Neuronal stem cell (in vitro differentiated cells): ENCODE results near the gene DHH.

Experiments
- DNase-seq: peaks from one replicate; pipeline ENCODE4 v3.0.0-alpha.2; 2013; ENCODE audit warnings: low spot score
- H2AFZ ChIP-seq: one replicate; pipeline ENCODE4 v1.6.1; 2013; ENCODE audit warnings: mild to moderate bottlenecking, low read length, inconsistent platforms
- H2AK5ac ChIP-seq: 2 replicates; pipeline ENCODE4 v1.6.1; 2013; ENCODE audit warnings: low read depth, mild to moderate bottlenecking, inconsistent platforms, low read length, moderate library complexity, mixed read lengths
- H2BK120ac ChIP-seq: 2 replicates; pipeline ENCODE4 v1.6.1; 2013; ENCODE audit warnings: low read depth, mild to moderate bottlenecking, inconsistent platforms, low read length, moderate library complexity, mixed read lengths
- H2BK12ac ChIP-seq: one replicate; pipeline ENCODE4 v1.6.1; 2013; ENCODE audit warnings: low read length, inconsistent platforms
- H2BK15ac ChIP-seq: 2 replicates; pipeline ENCODE4 v1.6.1; 2013; ENCODE audit warnings: mild to moderate bottlenecking, low read length, inconsistent platforms, mixed read lengths
- H2BK5ac ChIP-seq: one replicate; pipeline ENCODE4 v1.6.1; 2013; ENCODE audit warnings: inconsistent platforms, mild to moderate bottlenecking, low read length, moderate library complexity
- H3K14ac ChIP-seq: one replicate; pipeline ENCODE4 v1.6.1; 2013; ENCODE audit warnings: low read length, inconsistent platforms
- H3K18ac ChIP-seq: 2 replicates; pipeline ENCODE4 v1.6.1; 2013; ENCODE audit warnings: low read length, inconsistent platforms
- H3K23ac ChIP-seq: 2 replicates; pipeline ENCODE4 v1.6.1; 2013; ENCODE audit warnings: low read depth, mild to moderate bottlenecking, mixed read lengths, low read length, inconsistent platforms; ENCODE audit not compliant: poor library complexity
- H3K27ac ChIP-seq: replicated peaks from 3 replicates; pipeline ENCODE4 v1.5.1; 2013; ENCODE audit warnings: low read length, inconsistent platforms
- H3K27me3 ChIP-seq, 3 experiments: 2 replicates each; pipeline ENCODE4 v1.6.1; 2013; ENCODE audit warnings: low read length in 3 of 3, mild to moderate bottlenecking in 2 of 3, inconsistent platforms in 1 of 3, low read depth in 1 of 3, mixed read lengths in 1 of 3, moderate library complexity in 1 of 3; ENCODE audit not compliant: control insufficient read depth in 3 of 3, insufficient read depth in 3 of 3
- H3K36me3 ChIP-seq, 2 donors: replicated peaks in 1 of 2; 2 replicates each; pipeline ENCODE4 v1.6.1; 2013; ENCODE audit warnings: low read length in 2 of 2; ENCODE audit not compliant: control insufficient read depth in 2 of 2, insufficient read depth in 2 of 2
- H3K4ac ChIP-seq: 2 replicates; pipeline ENCODE4 v1.6.1; 2013; ENCODE audit warnings: inconsistent platforms, mild to moderate bottlenecking, low read length, moderate library complexity
- H3K4me1 ChIP-seq, 2 donors: 1 replicate in 1 of 2; 2 replicates in 1 of 2; pipeline ENCODE4 v1.6.1; 2013; ENCODE audit warnings: low read length in 2 of 2, low read depth in 1 of 2; ENCODE audit not compliant: control insufficient read depth in 2 of 2, insufficient read depth in 1 of 2
- H3K4me2 ChIP-seq: one replicate; pipeline ENCODE4 v1.6.1; 2013; ENCODE audit warnings: mild to moderate bottlenecking, low read length, inconsistent platforms; ENCODE audit not compliant: insufficient read depth, poor library complexity, severe bottlenecking
- H3K4me3 ChIP-seq, 2 donors: 2 replicates each; pipeline ENCODE4 v1.5.1; 2013; ENCODE audit warnings: low read length in 2 of 2, mild to moderate bottlenecking in 2 of 2, inconsistent platforms in 1 of 2, moderate library complexity in 1 of 2
- H3K79me1 ChIP-seq: one replicate; pipeline ENCODE4 v1.6.1; 2013; ENCODE audit warnings: low read depth, mild to moderate bottlenecking, inconsistent platforms, low read length, moderate library complexity
- H3K9ac ChIP-seq: one replicate; pipeline ENCODE4 v1.6.1; 2013; ENCODE audit warnings: mild to moderate bottlenecking, low read depth, low read length, inconsistent platforms; ENCODE audit not compliant: poor library complexity
- H3K9me3 ChIP-seq, 2 donors: replicated peaks in 1 of 2; 2 replicates each; pipeline versions ENCODE3 to v1.6.1; 2013; ENCODE audit warnings: low read length in 2 of 2, mild to moderate bottlenecking in 2 of 2, inconsistent platforms in 1 of 2, low read depth in 1 of 2, mixed read lengths in 1 of 2, moderate library complexity in 1 of 2; ENCODE audit not compliant: control insufficient read depth in 2 of 2, insufficient read depth in 1 of 2
- H4K8ac ChIP-seq: one replicate; pipeline ENCODE4 v1.6.1; 2013; ENCODE audit warnings: low read depth, mild to moderate bottlenecking, inconsistent platforms, low read length, moderate library complexity
- H4K91ac ChIP-seq: one replicate; pipeline ENCODE4 v1.6.1; 2013; ENCODE audit warnings: low read length, low read depth, mild to moderate bottlenecking, inconsistent platforms; ENCODE audit not compliant: poor library complexity
- WGBS, 2 donors: extraction: QIAGEN DNeasy Blood & Tissue Kit; methylation state at CpG; one replicate each; pipeline ENCODE4 v1.1.7; 2013; ENCODE audit warnings: missing lambda C conversion rate in 2 of 2, mixed read lengths in 1 of 2; ENCODE audit not compliant: insufficient read length in 2 of 2, insufficient replicate concordance in 1 of 2; ENCODE audit errors: extremely low coverage in 2 of 2; 5-methylcytosine and 5-hydroxymethylcytosine counted together

DHH gene

DNA sequence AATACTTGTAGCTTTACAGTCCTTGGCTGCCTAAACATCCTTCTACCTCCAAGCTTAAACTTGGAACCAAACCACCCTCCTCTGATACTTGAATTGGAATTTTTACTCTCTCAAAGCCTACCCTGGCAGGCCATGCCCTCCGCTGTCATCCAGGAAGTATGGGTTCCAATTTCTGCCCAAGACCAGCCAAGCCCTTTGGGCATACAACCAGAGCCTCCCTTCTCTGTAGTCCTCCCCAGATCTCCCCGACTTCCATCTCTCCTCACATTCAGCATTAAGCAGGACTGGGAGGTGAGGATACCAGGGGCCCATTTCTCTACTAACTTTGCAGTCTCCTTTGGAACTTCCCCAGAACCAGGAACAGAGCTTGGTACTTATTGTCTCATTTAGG, 369 bp upstream of the DHH start:
- Histone ChIP-seq H3K27me3 (peaks cover 23 to 44% (median 34%) of the 10 kb centered on the region in 3 experiments), H3K4me3 (no peak overlapping the region), H3K18ac (no peak overlapping the region), H3K79me1 (no peaks in the 10 kb centered on the region), H3K14ac (no peak overlapping the region), H2BK5ac (no peak overlapping the region), H3K36me3 (peaks cover 11 to 45% of the 10 kb centered on the region in 2 donors), H3K27ac (no peak overlapping the region), H2BK15ac (no peak overlapping the region), H4K8ac (no peak overlapping the region), H3K4me1 (peaks cover 19 to 34% of the 10 kb centered on the region in 2 donors), H2BK12ac (no peak overlapping the region), H3K23ac (no peak overlapping the region), H3K4ac (no peak overlapping the region), H2BK120ac (no peak overlapping the region), H4K91ac (no peak overlapping the region), H3K9ac (no peak overlapping the region), H2AFZ (no peak overlapping the region), H3K9me3 (peaks cover 2% of the 10 kb centered on the region in 2 donors), H3K4me2 (no peak overlapping the region), H2AK5ac (no peak overlapping the region)
- WGBS, 2 donors: no CpG with 5 or more reads among the region's 2 CpGs
- no peak for DNase-seq

DNA sequence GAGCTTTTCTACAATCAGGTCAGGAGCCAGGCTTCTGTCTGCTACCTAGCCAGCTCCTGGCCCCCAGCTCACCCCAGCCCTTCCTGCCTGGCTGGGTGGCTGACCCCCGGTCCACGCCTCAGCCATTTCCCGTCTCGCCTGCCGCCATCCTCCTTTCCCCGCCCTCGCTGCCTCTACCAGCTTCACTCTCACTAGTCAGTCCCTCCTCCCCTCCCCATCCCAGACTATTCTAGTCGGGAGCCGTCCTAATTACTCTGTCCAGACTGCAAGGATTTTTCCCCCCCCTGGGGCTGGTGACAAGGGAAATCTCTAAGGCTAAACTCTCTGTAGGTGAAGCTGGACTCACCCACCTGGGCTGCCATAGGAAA, 825 bp downstream of the DHH start:
- Histone ChIP-seq H2BK15ac (peak overlapping the region; percentile 68), H3K27ac (no peak overlapping the region), H2BK5ac (no peak overlapping the region), H3K79me1 (no peaks in the 10 kb centered on the region), H3K4me1 (peaks cover 19 to 36% of the 10 kb centered on the region in 2 donors), H2AFZ (peak overlapping the region; percentile 47), H3K4ac (no peak overlapping the region), H4K91ac (no peak overlapping the region), H3K36me3 (peaks cover 11 to 34% of the 10 kb centered on the region in 2 donors), H3K4me3 (no peak overlapping the region), H4K8ac (no peak overlapping the region), H3K18ac (peak overlapping the region; percentile 65), H2BK12ac (no peak overlapping the region), H2BK120ac (no peak overlapping the region), H3K9ac (no peak overlapping the region), H3K23ac (peak overlapping the region; percentile 68), H3K9me3 (peaks cover 2% of the 10 kb centered on the region in 2 donors), H3K14ac (peak overlapping the region; percentile 27), H3K4me2 (peak overlapping the region; percentile 51), H2AK5ac (peak overlapping the region; percentile 90), H3K27me3 (peaks cover 34 to 55% (median 46%) of the 10 kb centered on the region in 3 experiments)
- DNase-seq: no peak
- WGBS, 2 donors: no CpG with 5 or more reads among the region's 9 CpGs

DNA sequence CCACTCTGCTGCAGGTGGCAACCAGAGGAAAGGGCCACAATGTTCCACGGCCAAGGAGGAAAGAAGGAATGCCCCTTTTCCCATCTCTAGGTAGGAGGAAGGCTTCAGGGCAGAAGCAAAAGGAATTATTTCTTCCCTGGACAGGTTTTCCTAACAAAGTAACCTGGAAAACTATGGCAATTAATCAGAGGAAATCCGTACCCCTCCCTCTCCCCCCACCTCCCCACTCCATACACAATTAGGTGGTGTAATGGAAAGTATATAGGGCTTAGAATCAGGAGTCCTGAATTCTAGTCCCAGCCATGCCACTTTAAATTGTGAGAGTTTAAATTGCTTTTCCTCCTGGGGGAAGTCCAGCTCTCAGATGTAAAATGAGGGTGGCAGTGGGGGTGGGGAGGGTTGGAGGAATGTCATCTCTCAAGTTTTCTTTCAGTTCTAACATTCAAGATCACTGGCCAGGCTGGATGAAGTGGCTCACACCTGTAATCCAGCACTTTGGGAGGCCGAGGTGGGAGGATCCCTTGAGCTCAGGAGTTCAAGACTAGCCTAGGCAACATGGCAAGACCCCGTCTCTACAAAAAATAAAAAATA, 1.7 kb downstream of the DHH start:
- peak overlapping the region; percentile 76 for H2AK5ac ChIP-seq
- peaks cover 2% of the 10 kb centered on the region in 2 donors for H3K9me3 ChIP-seq
- H2BK5ac ChIP-seq: peak overlapping the region; percentile 62
- peaks cover 11 to 25% of the 10 kb centered on the region in 2 donors for H3K36me3 ChIP-seq
- DNase-seq: no peak
- no peak overlapping the region for H3K4ac ChIP-seq
- peak overlapping the region; percentile 45 for H2BK15ac ChIP-seq
- no peak overlapping the region for H3K14ac ChIP-seq
- H4K8ac ChIP-seq: no peak overlapping the region
- peak overlapping the region in 1 of 2 donors; percentile 52 for H3K4me3 ChIP-seq
- no peak overlapping the region for H3K9ac ChIP-seq
- peak overlapping the region; percentile 96 for H2AFZ ChIP-seq
- H3K18ac ChIP-seq: peak overlapping the region; percentile 71
- peaks cover 38 to 63% (median 54%) of the 10 kb centered on the region in 3 experiments for H3K27me3 ChIP-seq
- peaks cover 21 to 41% of the 10 kb centered on the region in 2 donors for H3K4me1 ChIP-seq
- H3K79me1 ChIP-seq: no peaks in the 10 kb centered on the region
- H3K27ac ChIP-seq: no peak overlapping the region
- H2BK12ac ChIP-seq: no peak overlapping the region
- H3K23ac ChIP-seq: peak overlapping the region; percentile 46
- no peak overlapping the region for H2BK120ac ChIP-seq
- WGBS, 2 donors: no CpG with 5 or more reads among the region's 4 CpGs
- peak overlapping the region; percentile 94 for H3K4me2 ChIP-seq
- no peak overlapping the region for H4K91ac ChIP-seq

DNA sequence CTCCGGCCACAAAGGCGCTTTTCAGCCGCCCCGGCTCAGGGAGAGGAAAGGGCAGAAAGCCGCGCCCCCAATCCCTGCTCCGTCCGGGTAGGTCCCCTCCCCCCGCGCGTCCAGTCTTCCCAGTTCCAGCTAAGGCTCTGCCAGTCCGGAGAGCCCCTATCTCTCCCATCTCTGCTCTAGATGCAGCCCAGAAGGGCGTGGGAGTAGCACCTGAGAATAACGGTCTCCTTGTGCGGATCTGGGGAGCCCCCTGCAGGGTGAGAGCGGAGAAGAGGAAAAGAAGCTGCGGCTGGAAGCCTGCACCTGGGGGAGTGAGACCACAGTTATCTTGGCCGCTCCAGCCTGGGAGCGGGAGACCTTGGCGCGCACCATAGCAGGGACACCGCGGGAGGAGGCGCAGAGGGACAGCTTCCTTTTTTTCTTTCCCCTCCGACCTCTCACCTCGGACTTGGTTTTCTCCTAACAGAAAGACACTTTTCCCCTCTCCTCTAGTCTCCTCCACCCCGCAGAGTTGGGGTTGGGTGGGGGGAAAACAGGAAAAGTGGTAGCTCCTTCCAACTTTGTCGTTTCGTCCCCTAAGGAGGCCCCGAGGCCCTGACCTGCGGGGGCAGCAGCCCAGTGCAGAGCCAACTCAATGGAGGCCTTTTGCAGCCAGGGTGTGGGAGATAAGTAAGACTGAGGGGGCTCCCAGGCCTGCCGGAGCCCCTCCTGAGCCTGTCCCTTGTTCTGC, 2.4 kb downstream of the DHH start:
- Histone ChIP-seq H3K18ac (peak overlapping the region; percentile 94), H4K8ac (no peak overlapping the region), H3K4ac (no peak overlapping the region), H3K4me2 (peak overlapping the region; percentile 94), H3K23ac (peak overlapping the region; percentile 46), H3K4me3 (peak overlapping the region; percentile 52 to 71), H3K27ac (peak overlapping the region; percentile 54), H2BK15ac (peak overlapping the region; percentile 45), H3K9ac (no peak overlapping the region), H3K27me3 (peaks cover 38 to 66% (median 60%) of the 10 kb centered on the region in 3 experiments), H3K36me3 (peaks cover 6 to 18% of the 10 kb centered on the region in 2 donors), H2BK5ac (peak overlapping the region; percentile 62), H2BK120ac (peak overlapping the region; percentile 27), H3K9me3 (peaks cover 2% of the 10 kb centered on the region in 2 donors), H2AK5ac (peak overlapping the region; percentile 76), H3K79me1 (no peaks in the 10 kb centered on the region), H3K14ac (no peak overlapping the region), H3K4me1 (peaks cover 21 to 43% of the 10 kb centered on the region in 2 donors), H2AFZ (peak overlapping the region; percentile 96), H2BK12ac (no peak overlapping the region), H4K91ac (no peak overlapping the region)
- no CpG with 5 or more reads among the region's 32 CpGs for WGBS, 2 donors
- DNase-seq: peak; percentile 75
